ENCODE results near the gene TGFBR2.

Gene TGFBR2

DNA sequence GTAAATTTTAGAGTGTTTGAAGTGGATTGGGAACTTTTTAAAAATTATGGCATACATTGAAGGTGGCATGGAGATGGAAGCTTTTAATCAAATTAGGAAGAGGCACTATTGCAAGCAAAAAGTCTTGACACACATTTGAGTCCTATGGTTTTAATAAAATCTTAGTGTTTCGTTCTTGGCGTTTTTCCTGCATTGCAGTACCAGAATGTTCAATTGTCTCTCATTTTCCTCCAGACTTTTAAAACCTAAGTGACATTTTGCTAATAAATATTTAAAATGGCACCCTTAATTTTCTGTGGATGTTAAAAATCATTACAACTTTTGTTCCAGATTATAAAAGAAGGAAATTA lies 2.2 kb downstream of the TGFBR2 start:
- Histone ChIP-seq H3K4me3 (replicated peaks; ENCODE audit: low read depth, low read length) (no peak overlapping the region), H3K27me3 (replicated peaks; ENCODE audit: control insufficient read depth, insufficient read depth, low read length) (no peaks in the 10 kb centered on the region; the same call in 1 of the 2 replicates), H3K36me3 (ENCODE audit: control insufficient read depth, insufficient read depth, low read length) (no peaks in the 10 kb centered on the region)
- TF ChIP-seq, protein P1, sequence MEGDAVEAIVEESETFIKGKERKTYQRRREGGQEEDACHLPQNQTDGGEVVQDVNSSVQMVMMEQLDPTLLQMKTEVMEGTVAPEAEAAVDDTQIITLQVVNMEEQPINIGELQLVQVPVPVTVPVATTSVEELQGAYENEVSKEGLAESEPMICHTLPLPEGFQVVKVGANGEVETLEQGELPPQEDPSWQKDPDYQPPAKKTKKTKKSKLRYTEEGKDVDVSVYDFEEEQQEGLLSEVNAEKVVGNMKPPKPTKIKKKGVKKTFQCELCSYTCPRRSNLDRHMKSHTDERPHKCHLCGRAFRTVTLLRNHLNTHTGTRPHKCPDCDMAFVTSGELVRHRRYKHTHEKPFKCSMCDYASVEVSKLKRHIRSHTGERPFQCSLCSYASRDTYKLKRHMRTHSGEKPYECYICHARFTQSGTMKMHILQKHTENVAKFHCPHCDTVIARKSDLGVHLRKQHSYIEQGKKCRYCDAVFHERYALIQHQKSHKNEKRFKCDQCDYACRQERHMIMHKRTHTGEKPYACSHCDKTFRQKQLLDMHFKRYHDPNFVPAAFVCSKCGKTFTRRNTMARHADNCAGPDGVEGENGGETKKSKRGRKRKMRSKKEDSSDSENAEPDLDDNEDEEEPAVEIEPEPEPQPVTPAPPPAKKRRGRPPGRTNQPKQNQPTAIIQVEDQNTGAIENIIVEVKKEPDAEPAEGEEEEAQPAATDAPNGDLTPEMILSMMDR (IDR thresholded peaks at IDR 0.05; ENCODE audit: insufficient read depth, low read length, poor library complexity, severe bottlenecking): no peak
- no peak for DNase-seq (ENCODE audit: extremely low read depth, insufficient read length)

DNA sequence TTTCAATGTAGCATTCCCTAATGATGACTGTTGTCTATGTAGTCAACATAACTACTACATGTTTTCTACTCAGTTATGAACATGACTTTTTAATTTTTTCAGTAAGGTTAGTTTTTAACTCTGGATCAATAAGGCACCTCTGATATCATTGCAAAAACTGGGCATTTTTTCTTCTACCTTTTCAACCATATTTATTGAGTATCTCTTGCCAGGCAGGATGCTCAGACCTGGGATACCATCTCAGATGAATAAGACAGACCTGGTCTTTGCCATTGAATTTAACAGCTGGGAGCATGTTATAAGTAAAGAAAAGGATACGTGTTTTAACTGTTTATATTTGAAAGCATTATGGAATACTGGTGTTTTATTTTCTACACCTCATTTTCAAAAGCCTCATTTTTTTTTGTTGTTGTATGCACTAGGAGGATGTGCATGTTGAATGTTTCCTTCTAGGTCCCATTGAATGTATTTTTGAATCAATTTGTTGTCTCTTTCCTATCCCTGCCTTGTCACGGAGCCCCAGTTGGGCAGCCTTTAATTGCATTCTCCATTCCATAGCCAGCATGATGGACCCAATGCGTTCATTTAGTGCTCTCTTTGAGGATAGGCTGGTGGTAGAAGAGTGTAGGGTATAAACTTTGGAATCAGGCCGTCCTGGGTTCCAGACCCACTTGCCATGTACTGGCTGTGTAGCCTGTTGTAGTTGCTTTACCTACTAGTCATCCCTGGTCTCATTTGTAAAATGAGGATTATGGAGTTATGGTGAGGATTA lies 3.7 kb downstream of the TGFBR2 start:
- no peak overlapping the region for H3K4me3 ChIP-seq (replicated peaks; ENCODE audit: low read depth, low read length)

DNA sequence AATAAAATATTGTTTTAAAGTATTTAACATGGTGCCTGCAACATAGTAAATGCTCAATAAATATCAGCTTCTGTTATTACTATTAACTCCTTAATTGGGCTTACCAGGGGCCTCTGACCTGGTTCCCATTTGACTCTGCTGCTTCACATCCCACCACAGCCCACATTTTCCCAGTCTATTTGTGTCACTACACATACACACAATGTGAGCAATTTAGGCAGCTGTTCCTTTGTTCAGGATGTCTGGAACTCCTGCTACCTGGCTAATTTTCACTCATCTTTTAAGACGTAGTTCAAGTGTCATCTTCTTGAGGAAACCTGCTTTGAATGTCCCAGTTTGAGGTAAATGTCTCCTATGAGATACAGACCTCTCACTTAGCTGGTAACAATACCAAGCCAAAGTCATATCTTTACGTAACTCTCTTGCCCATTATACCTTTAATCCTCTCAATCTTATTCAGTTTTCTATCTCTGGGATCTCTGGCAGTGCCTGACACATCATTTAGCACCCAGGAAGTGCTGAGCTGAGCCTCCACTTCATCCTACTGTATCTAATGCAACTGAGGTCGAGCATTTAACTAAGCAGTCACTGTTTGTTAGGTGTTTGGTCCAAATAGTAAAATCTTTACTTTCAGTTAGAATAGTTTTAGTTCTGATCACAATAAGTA lies 4.4 kb downstream of the TGFBR2 start:
- Histone ChIP-seq H3K36me3 (ENCODE audit: control insufficient read depth, insufficient read depth, low read length) (no peaks in the 10 kb centered on the region), H3K4me3 (replicated peaks; ENCODE audit: low read depth, low read length) (no peak overlapping the region), H3K27me3 (replicated peaks; ENCODE audit: control insufficient read depth, insufficient read depth, low read length) (no peaks in the 10 kb centered on the region; the same call in 1 of the 2 replicates)
- TF ChIP-seq, protein P1 (IDR thresholded peaks at IDR 0.05; ENCODE audit: insufficient read depth, low read length, poor library complexity, severe bottlenecking): no peak
- no peak for DNase-seq (ENCODE audit: extremely low read depth, insufficient read length)

More for the DNA sequence above, 3.7 kb downstream of the TGFBR2 start:
- DNase-seq (ENCODE audit: extremely low read depth, insufficient read length): no peak
- H3K36me3 ChIP-seq (ENCODE audit: control insufficient read depth, insufficient read depth, low read length): no peaks in the 10 kb centered on the region
- TF ChIP-seq, protein P1 (IDR thresholded peaks at IDR 0.05; ENCODE audit: insufficient read depth, low read length, poor library complexity, severe bottlenecking): no peak
- no peaks in the 10 kb centered on the region; the same call in 1 of the 2 replicates for H3K27me3 ChIP-seq (replicated peaks; ENCODE audit: control insufficient read depth, insufficient read depth, low read length)

DNA sequence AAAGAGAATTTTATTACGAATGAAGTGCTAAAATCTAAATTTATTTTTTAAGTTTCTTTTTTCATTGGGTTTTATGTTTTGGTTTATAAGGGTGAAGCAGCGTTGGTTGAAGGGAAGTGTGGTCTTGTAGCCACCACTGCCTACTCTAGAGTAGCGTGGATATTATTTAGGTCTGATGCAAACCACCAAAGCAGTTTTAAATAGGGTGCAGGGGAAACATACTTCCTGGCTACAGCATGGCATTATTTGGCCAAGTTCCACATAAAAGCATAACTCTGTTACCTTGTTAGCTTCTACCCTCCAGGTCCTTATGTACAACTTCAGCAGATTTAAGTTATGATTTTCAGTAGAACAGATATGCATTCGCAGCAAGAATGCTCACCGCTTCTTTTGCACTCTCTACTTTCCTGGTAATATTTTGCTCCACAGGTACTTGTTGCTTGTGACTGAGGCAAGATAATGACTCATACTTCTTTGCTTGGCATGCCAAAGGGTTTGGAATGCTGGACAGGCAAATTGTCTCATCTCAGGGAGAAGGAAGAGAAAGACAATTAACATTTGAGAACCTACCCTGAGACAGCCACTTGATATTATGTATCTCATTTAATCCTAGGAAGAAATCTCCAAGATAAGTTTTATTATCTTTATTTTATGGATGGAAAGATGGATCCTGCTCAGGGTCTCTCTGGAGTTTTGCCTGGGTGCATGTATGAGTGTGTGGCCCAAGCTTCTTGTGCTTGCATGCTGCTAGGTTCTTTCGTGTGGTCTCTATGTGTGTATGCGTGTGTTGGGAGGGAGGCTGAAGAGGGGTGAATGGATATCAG lies 5.4 kb downstream of the TGFBR2 start:
- Histone ChIP-seq H3K36me3 (ENCODE audit: control insufficient read depth, insufficient read depth, low read length) (no peaks in the 10 kb centered on the region), H3K27me3 (replicated peaks; ENCODE audit: control insufficient read depth, insufficient read depth, low read length) (no peaks in the 10 kb centered on the region), H3K4me3 (replicated peaks; ENCODE audit: low read depth, low read length) (no peak overlapping the region)
- DNase-seq (ENCODE audit: extremely low read depth, insufficient read length): no peak
- TF ChIP-seq, protein P1 (IDR thresholded peaks at IDR 0.05; ENCODE audit: insufficient read depth, low read length, poor library complexity, severe bottlenecking): no peak

DNA sequence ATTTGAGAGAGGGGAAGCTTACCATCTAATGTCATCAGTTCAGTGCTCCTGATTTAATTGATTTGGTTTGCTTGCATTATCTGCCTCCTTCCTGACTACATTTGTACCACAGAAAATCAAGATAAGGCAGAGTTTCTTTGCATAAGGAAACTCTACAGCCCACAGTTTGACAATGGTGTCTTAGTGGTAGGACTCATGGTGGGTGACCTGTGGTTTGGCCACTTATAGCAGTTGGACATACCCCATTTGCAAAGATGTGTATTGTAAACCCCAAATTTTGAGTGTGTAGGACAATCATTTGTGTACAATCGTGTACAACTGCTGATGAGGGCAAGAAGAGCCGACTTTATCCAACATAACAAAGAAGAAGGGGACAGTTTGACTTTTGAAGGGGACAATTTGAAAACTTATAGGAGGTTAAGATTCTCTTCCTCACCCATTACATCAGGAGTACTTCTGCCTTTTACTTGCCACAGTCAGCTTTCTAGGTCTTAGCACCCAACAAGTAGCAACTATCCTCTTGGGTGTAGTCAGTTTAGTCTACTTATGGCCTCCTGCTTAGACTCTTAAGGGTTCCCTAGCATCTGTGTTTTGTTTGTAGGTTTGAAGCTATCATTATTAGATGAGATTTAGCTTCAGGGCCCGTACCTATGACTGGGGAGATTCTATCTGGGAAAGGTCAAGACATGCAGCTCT lies 6.2 kb downstream of the TGFBR2 start:
- no peak for DNase-seq (ENCODE audit: extremely low read depth, insufficient read length)
- no peaks in the 10 kb centered on the region for H3K27me3 ChIP-seq (replicated peaks; ENCODE audit: control insufficient read depth, insufficient read depth, low read length)
- no peaks in the 10 kb centered on the region for H3K36me3 ChIP-seq (ENCODE audit: control insufficient read depth, insufficient read depth, low read length)
- TF ChIP-seq, protein P1 (IDR thresholded peaks at IDR 0.05; ENCODE audit: insufficient read depth, low read length, poor library complexity, severe bottlenecking): no peak
- H3K4me3 ChIP-seq (replicated peaks; ENCODE audit: low read depth, low read length): no peak overlapping the region
